Measurements from ENCODE around the gene OVCA2.

OVCA2 gene

DNA sequence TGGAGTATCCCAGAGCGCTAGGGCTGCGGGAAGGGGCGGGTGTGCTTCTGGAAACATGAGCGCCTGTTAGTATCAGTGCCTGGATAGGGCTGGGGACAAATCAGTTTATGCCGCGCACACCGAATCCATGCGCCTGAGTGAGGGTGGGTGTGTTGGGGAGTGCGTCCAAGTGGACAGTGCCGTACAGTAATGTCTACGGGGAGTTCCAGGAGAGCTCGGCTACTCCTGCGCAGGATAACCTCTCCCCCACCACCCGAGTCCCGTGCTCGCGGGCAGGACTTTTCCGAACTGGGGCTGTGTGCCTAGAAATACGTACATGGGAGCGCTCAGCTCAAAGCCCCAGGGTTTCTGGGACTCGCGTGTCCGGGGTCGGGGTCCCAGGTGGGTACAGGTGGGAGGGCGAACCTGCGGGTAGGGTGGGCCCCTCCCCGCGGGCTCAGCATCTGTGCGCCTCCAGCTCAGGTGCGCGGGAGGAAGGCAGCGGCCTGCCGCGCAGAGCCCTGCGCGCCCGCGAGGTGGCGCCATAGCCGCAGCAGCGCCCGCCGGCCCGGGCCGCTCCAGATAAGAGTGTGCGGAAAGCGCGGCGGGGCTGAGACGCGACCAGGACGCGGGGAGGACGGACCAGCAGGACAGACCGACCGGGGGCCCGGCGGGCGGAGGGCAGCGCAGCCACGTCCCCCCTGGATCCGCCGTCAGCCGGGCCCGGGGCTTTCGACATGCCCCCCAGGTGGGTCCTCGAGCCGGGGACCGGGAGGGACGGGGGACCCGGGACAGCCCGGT, 12.9 kb downstream of the OVCA2 start, which contains the start of gene HIC1:
HIC1 (plus strand) TSS at position 592 of the 780 bp plus-strand sequence. CDS start 1,588 bp downstream, outside the sequence.
- TF ChIP-seq TCF12 (IDR thresholded peaks at IDR 0.05; ENCODE audit: low read depth), result peak; percentile 25; the same call in 1 of the 2 replicates
- peak; percentile 66 for TF ChIP-seq ZBTB7A (IDR thresholded peaks at IDR 0.05; ENCODE audit: low read depth)
- TF ChIP-seq TEAD4 (IDR thresholded peaks at IDR 0.05), result no peak
- TF ChIP-seq NFIC (IDR thresholded peaks at IDR 0.05), result no peak
- no peak for TF ChIP-seq TAF1 (IDR thresholded peaks at IDR 0.05; ENCODE audit: low read depth)
- TF ChIP-seq, protein P1, sequence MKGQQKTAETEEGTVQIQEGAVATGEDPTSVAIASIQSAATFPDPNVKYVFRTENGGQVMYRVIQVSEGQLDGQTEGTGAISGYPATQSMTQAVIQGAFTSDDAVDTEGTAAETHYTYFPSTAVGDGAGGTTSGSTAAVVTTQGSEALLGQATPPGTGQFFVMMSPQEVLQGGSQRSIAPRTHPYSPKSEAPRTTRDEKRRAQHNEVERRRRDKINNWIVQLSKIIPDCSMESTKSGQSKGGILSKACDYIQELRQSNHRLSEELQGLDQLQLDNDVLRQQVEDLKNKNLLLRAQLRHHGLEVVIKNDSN (IDR thresholded peaks at IDR 0.05), result no peak
- no peak for TF ChIP-seq CEBPB (IDR thresholded peaks at IDR 0.05)
- TF ChIP-seq EGR1 (IDR thresholded peaks at IDR 0.05), result peak; percentile 13; the same call in 1 of the 2 replicates
- TF ChIP-seq MAX (IDR thresholded peaks at IDR 0.05), result peak; percentile 52; the same call in 1 of the 2 replicates
- peak; percentile 82 for TF ChIP-seq RAD21 (IDR thresholded peaks at IDR 0.05; ENCODE audit: low read depth)
- no peak for TF ChIP-seq REST (IDR thresholded peaks at IDR 0.05; ENCODE audit: low read depth)
- peak; percentile 33; the same call in 1 of the 2 replicates for TF ChIP-seq EP300 (IDR thresholded peaks at IDR 0.05; ENCODE audit: borderline replicate concordance)
- TF ChIP-seq YY1 (IDR thresholded peaks at IDR 0.05; ENCODE audit: low read depth), result no peak

GRCh38 chr17:2055292-2056205, 13.7 kb downstream of the OVCA2 start:
- TF ChIP-seq CREB1 (IDR thresholded peaks at IDR 0.05; ENCODE audit: low read depth), result no peak
- no peak for TF ChIP-seq EP300 (IDR thresholded peaks at IDR 0.05; ENCODE audit: borderline replicate concordance)
- no peak for TF ChIP-seq CEBPB (IDR thresholded peaks at IDR 0.05)
- no peak for TF ChIP-seq NFIC (IDR thresholded peaks at IDR 0.05)
- no peak for TF ChIP-seq TCF12 (IDR thresholded peaks at IDR 0.05; ENCODE audit: low read depth)
- TF ChIP-seq YY1 (IDR thresholded peaks at IDR 0.05; ENCODE audit: low read depth), result no peak
- no peak for TF ChIP-seq EGR1 (IDR thresholded peaks at IDR 0.05)
- TF ChIP-seq TEAD4 (IDR thresholded peaks at IDR 0.05), result no peak
- no peak for TF ChIP-seq RAD21 (IDR thresholded peaks at IDR 0.05; ENCODE audit: low read depth)

GRCh38 chr17:2056206-2057174, 14.7 kb downstream of the OVCA2 start:
- TF ChIP-seq EGR1 (IDR thresholded peaks at IDR 0.05), result no peak
- TF ChIP-seq NFIC (IDR thresholded peaks at IDR 0.05), result no peak
- TF ChIP-seq REST (IDR thresholded peaks at IDR 0.05; ENCODE audit: low read depth), result no peak

GRCh38 chr17:2057175-2057759, 15.4 kb downstream of the OVCA2 start:
- TF ChIP-seq EGR1 (IDR thresholded peaks at IDR 0.05) (no peak), RAD21 (IDR thresholded peaks at IDR 0.05; ENCODE audit: low read depth) (no peak), CEBPB (IDR thresholded peaks at IDR 0.05) (no peak), YY1 (IDR thresholded peaks at IDR 0.05; ENCODE audit: low read depth) (no peak), TCF12 (IDR thresholded peaks at IDR 0.05; ENCODE audit: low read depth) (no peak), MAX (IDR thresholded peaks at IDR 0.05) (no peak), CREB1 (IDR thresholded peaks at IDR 0.05; ENCODE audit: low read depth) (no peak), TEAD4 (IDR thresholded peaks at IDR 0.05) (no peak), REST (IDR thresholded peaks at IDR 0.05; ENCODE audit: low read depth) (no peak), TAF1 (IDR thresholded peaks at IDR 0.05; ENCODE audit: low read depth) (no peak), FOXM1 (IDR thresholded peaks at IDR 0.05; ENCODE audit: borderline replicate concordance, low read depth) (no peak), ZBTB7A (IDR thresholded peaks at IDR 0.05; ENCODE audit: low read depth) (no peak), NFIC (IDR thresholded peaks at IDR 0.05) (no peak), EP300 (IDR thresholded peaks at IDR 0.05; ENCODE audit: borderline replicate concordance) (no peak)
- TF ChIP-seq, protein P1 (IDR thresholded peaks at IDR 0.05), result no peak

Data from Ishikawa (cell line).